ENCODE measurements around the gene NYAP2. TPM values are rescaled to one million over a fixed set of nuclear protein-coding genes. Genes with fewer than 3 reads are reported as not detected.

NYAP2 gene
- total and polyA plus RNA-seq, 10 of the 15 experiments (the other 5 are each of a cell fraction or from before 2014, with no cell fraction given) = 0.03 TPM; not detected in 9

DNA sequence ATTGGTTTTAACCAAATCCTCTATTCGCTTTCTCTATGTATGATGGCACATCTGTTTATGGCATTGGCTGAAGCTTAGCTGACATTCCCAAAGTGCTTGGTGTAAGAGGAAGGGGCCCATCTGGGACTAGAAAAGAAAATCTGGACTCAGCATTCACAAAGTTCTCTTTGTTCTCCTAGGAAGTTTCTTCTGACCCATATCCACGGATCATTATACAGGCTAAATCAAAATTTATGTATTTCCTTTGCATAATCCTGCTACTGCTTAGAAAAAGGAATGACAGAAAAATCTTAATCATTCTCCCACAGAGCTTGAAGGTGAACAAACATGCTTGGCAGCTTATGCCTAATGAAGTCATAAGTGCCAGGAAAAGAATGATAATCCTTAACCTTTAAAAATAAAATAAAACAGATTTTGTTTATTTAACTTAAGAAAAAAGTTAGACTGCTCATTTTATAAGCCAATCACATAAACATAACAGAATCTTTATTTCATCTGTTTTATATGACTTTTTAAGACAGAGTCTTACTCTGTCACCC lies 88.4 kb downstream of the NYAP2 start:
- in situ Hi-C loops (cut with MboI) = no loop called here
- intact Hi-C loops (cut with micrococcal nuclease; ENCODE audit: unreplicated experiment) = no loop called here
- 15% methylated on average over 2 of the region's 2 CpGs for WGBS (ENCODE audit: insufficient coverage, insufficient replicate concordance, low lambda C conversion rate, missing lambda C conversion rate)
- no peak overlapping the region for H3K4me2 ChIP-seq (ENCODE audit: control insufficient read depth, insufficient read depth)
- no peak overlapping the region for H3K4me3 ChIP-seq
- ATAC-seq (no peak), DNase-seq (ENCODE audit: low read depth, low spot score) (no peak), FAIRE-seq (no peak)
- CTCF ChIA-PET = no interaction called here
- RAD21 ChIA-PET (ENCODE audit: unreplicated experiment) = no interaction called here
- H3K27me3 ChIP-seq (replicated peaks in 1 of 2; ENCODE audit: control insufficient read depth in 2 of 2, insufficient read depth in 2 of 2, low read length in 1 of 2) = no peaks in the 10 kb centered on the region
- H3K36me3 ChIP-seq (ENCODE audit: control insufficient read depth in 2 of 2, insufficient read depth in 2 of 2, low read length in 1 of 2) = no peaks in the 10 kb centered on the region
- no peak overlapping the region for H3K27ac ChIP-seq (ENCODE audit: control insufficient read depth, insufficient read depth)
- TF ChIP-seq EP300 (IDR thresholded peaks at IDR 0.05; ENCODE audit: borderline replicate concordance in 1 of 2, control insufficient read depth in 1 of 2, low read depth in 2 of 2, low read length in 2 of 2) (no peak), BHLHE40 (IDR thresholded peaks at IDR 0.05; ENCODE audit: borderline replicate concordance in 1 of 2, low read depth in 2 of 2, low read length in 1 of 2) (no peak), SP1 (IDR thresholded peaks at IDR 0.05; ENCODE audit: low read depth, low read length) (no peak), MEF2B (IDR thresholded peaks at IDR 0.05; ENCODE audit: partially characterized antibody, poor library complexity, severe bottlenecking) (no peak), HDAC2 (IDR thresholded peaks at IDR 0.05) (no peak), BCLAF1 (IDR thresholded peaks at IDR 0.05) (no peak), MEF2A (IDR thresholded peaks at IDR 0.05; ENCODE audit: insufficient read depth, low read depth, low read length) (no peak)
- TF ChIP-seq, protein P1, sequence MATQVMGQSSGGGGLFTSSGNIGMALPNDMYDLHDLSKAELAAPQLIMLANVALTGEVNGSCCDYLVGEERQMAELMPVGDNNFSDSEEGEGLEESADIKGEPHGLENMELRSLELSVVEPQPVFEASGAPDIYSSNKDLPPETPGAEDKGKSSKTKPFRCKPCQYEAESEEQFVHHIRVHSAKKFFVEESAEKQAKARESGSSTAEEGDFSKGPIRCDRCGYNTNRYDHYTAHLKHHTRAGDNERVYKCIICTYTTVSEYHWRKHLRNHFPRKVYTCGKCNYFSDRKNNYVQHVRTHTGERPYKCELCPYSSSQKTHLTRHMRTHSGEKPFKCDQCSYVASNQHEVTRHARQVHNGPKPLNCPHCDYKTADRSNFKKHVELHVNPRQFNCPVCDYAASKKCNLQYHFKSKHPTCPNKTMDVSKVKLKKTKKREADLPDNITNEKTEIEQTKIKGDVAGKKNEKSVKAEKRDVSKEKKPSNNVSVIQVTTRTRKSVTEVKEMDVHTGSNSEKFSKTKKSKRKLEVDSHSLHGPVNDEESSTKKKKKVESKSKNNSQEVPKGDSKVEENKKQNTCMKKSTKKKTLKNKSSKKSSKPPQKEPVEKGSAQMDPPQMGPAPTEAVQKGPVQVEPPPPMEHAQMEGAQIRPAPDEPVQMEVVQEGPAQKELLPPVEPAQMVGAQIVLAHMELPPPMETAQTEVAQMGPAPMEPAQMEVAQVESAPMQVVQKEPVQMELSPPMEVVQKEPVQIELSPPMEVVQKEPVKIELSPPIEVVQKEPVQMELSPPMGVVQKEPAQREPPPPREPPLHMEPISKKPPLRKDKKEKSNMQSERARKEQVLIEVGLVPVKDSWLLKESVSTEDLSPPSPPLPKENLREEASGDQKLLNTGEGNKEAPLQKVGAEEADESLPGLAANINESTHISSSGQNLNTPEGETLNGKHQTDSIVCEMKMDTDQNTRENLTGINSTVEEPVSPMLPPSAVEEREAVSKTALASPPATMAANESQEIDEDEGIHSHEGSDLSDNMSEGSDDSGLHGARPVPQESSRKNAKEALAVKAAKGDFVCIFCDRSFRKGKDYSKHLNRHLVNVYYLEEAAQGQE (IDR thresholded peaks at IDR 0.05; ENCODE audit: low read depth, low read length) = no peak
- H3K4me1 ChIP-seq (ENCODE audit: control insufficient read depth, insufficient read depth, low read length) = no peaks in the 10 kb centered on the region
- POLR2A ChIA-PET = no interaction called here
- no peaks in the 10 kb centered on the region for H4K20me1 ChIP-seq (ENCODE audit: control insufficient read depth, insufficient read depth)
- SMC1A ChIA-PET (ENCODE audit: uncharacterized antibody, unreplicated experiment) = no interaction called here
- no peak overlapping the region for H2AFZ ChIP-seq (ENCODE audit: control insufficient read depth, low read depth, low read length)
- H3K9ac ChIP-seq (ENCODE audit: control insufficient read depth, insufficient read depth, low read length) = no peak overlapping the region
- no TSS peak for BruUV-seq (replicated peaks)
- H3K79me2 ChIP-seq (ENCODE audit: control insufficient read depth, insufficient read depth, low read length) = no peaks in the 10 kb centered on the region
- no peaks in the 10 kb centered on the region for H3K9me3 ChIP-seq (replicated peaks; ENCODE audit: control insufficient read depth, insufficient read depth, low read length)

Data from GM12878 (cell line).